ENCODE measurements around the gene SLC22A23.

DNA sequence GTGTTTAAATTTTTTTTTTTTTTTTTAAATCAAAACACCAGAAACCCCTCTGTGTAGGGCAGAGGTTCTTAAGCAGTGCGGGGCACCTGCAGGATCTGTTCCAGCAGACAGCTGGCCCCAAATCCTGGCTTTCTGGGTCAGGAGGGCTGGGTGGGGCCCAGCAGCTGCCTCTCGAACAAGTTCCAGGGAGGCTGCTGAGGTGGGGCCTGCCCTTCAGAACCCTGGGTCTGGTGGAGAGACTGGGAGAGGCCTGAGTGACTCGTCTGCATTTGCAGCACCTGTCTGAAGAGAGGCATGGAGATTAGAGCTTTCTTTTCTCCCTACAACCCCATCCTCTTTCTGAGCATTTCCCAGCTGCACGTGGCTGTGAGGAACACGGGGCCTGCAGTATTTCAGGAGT lies 189.7 kb downstream of the SLC22A23 start:
- no peak for TF ChIP-seq POLR2AphosphoS5 (IDR thresholded peaks at IDR 0.05)
- TF ChIP-seq, protein P1, sequence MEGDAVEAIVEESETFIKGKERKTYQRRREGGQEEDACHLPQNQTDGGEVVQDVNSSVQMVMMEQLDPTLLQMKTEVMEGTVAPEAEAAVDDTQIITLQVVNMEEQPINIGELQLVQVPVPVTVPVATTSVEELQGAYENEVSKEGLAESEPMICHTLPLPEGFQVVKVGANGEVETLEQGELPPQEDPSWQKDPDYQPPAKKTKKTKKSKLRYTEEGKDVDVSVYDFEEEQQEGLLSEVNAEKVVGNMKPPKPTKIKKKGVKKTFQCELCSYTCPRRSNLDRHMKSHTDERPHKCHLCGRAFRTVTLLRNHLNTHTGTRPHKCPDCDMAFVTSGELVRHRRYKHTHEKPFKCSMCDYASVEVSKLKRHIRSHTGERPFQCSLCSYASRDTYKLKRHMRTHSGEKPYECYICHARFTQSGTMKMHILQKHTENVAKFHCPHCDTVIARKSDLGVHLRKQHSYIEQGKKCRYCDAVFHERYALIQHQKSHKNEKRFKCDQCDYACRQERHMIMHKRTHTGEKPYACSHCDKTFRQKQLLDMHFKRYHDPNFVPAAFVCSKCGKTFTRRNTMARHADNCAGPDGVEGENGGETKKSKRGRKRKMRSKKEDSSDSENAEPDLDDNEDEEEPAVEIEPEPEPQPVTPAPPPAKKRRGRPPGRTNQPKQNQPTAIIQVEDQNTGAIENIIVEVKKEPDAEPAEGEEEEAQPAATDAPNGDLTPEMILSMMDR (IDR thresholded peaks at IDR 0.05): no peak

Measured in stomach (tissue), 4 donors.